ENCODE data around the gene DIP2C.

The DIP2C gene

DNA sequence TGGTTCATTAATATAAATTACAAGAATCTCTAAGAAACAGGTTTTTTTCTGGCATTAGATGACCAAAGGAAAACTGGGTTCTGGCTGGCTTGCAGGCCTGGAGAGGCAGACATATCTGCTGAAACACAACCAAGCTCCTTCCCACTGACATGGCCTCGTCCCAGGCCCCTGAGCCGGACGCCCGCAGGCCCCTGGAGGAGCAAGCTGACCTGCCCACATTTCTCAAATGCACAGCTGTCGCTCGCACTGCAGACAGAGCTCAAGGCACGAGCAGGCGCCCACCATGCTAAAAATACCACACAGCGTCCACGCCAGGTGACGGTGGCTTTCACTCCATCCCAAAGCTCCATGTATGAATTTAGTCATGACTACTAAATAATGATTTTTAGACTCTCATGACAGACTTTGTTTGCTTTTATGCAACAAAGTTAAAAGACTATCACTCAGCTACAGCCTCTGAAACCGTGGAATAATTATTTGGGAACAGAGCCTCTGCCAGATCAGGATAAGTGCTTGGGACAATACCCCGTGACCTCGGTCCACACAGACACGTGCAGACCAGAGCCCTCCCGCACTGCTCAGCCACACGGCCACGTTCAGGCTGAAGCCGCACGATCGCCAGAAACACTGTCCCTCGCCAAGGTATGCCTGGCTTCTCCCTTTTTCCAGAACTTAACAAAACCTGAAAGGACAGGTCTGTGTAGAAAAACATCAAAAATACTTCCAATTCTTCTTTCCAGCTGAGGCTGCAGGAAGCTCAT is 71.1 kb downstream of the DIP2C start:
- no peak overlapping the region for H3K4me3 ChIP-seq (ENCODE audit: low read depth in 1 of 2, low read length in 2 of 2)
- no peak for DNase-seq
- TF ChIP-seq, protein P1, sequence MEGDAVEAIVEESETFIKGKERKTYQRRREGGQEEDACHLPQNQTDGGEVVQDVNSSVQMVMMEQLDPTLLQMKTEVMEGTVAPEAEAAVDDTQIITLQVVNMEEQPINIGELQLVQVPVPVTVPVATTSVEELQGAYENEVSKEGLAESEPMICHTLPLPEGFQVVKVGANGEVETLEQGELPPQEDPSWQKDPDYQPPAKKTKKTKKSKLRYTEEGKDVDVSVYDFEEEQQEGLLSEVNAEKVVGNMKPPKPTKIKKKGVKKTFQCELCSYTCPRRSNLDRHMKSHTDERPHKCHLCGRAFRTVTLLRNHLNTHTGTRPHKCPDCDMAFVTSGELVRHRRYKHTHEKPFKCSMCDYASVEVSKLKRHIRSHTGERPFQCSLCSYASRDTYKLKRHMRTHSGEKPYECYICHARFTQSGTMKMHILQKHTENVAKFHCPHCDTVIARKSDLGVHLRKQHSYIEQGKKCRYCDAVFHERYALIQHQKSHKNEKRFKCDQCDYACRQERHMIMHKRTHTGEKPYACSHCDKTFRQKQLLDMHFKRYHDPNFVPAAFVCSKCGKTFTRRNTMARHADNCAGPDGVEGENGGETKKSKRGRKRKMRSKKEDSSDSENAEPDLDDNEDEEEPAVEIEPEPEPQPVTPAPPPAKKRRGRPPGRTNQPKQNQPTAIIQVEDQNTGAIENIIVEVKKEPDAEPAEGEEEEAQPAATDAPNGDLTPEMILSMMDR (IDR thresholded peaks at IDR 0.05; ENCODE audit: borderline replicate concordance, extremely low read depth, low read length, poor library complexity, severe bottlenecking), result no peak
- TF ChIP-seq EZH2 (IDR thresholded peaks at IDR 0.05; ENCODE audit: borderline replicate concordance, low read depth, low read length, severe bottlenecking), result no peak
- H3K36me3 ChIP-seq (ENCODE audit: insufficient read depth, low read length), result no peaks in the 10 kb centered on the region
- 0 out of 2 replicates have a peak, but pooled peaks cover 6% of the 10 kb centered on the region for H4K20me1 ChIP-seq (ENCODE audit: insufficient read depth, low read length)
- no peaks in the 10 kb centered on the region for H3K4me1 ChIP-seq (ENCODE audit: insufficient read depth, low read length)
- H2AFZ ChIP-seq (ENCODE audit: low read depth, low read length), result no peak overlapping the region
- no peaks in the 10 kb centered on the region for H3K9me3 ChIP-seq (ENCODE audit: insufficient read depth, low read length, severe bottlenecking)
- H3K9ac ChIP-seq (ENCODE audit: low read depth, low read length), result no peak overlapping the region
- H3K27me3 ChIP-seq (ENCODE audit: insufficient read depth, low read length, poor library complexity), result peaks cover 19% of the 10 kb centered on the region
- no peak overlapping the region for H3K27ac ChIP-seq (ENCODE audit: low read length)
- H3K79me2 ChIP-seq (ENCODE audit: insufficient read depth, low read length), result no peaks in the 10 kb centered on the region
- H3K4me2 ChIP-seq (ENCODE audit: insufficient read depth, low read length), result no peak overlapping the region
- ATAC-seq (ENCODE audit: insufficient read depth, low read depth), result no peak

DNA sequence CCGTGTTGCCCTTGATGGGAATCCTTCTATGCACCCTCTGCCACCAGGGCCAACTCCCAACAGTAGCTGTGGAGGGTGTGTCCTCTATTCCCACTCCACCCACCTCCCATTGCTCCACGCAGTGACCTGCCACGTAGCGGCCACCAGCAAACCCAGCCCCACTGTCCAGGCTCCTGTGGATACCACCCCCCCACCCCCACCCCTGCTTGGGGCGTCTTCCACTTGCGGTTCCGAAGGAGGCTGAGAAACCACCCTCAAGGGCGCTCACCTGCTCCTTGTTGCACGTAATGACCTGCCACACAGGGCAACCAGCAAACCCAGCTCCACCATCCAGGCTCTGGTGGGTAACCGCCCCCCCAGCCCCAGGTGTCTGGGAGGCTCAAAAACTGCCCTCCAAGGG is 72.0 kb downstream of the DIP2C start:
- Histone ChIP-seq H3K9ac (ENCODE audit: low read depth, low read length) (no peak overlapping the region), H3K36me3 (ENCODE audit: insufficient read depth, low read length) (no peaks in the 10 kb centered on the region), H3K4me2 (ENCODE audit: insufficient read depth, low read length) (no peak overlapping the region), H3K27me3 (ENCODE audit: insufficient read depth, low read length, poor library complexity) (peaks cover 19% of the 10 kb centered on the region), H3K27ac (ENCODE audit: low read length) (no peak overlapping the region), H2AFZ (ENCODE audit: low read depth, low read length) (no peak overlapping the region), H3K9me3 (ENCODE audit: insufficient read depth, low read length, severe bottlenecking) (no peaks in the 10 kb centered on the region), H4K20me1 (ENCODE audit: insufficient read depth, low read length) (0 out of 2 replicates have a peak, but pooled peaks cover 6% of the 10 kb centered on the region), H3K4me1 (ENCODE audit: insufficient read depth, low read length) (no peaks in the 10 kb centered on the region), H3K79me2 (ENCODE audit: insufficient read depth, low read length) (no peaks in the 10 kb centered on the region), H3K4me3 (ENCODE audit: low read depth in 1 of 2, low read length in 2 of 2) (no peak overlapping the region)
- DNase-seq, result no peak
- no peak for ATAC-seq (ENCODE audit: insufficient read depth, low read depth)
- TF ChIP-seq EZH2 (IDR thresholded peaks at IDR 0.05; ENCODE audit: borderline replicate concordance, low read depth, low read length, severe bottlenecking), result no peak
- TF ChIP-seq, protein P1 (IDR thresholded peaks at IDR 0.05; ENCODE audit: borderline replicate concordance, extremely low read depth, low read length, poor library complexity, severe bottlenecking), result no peak

DNA sequence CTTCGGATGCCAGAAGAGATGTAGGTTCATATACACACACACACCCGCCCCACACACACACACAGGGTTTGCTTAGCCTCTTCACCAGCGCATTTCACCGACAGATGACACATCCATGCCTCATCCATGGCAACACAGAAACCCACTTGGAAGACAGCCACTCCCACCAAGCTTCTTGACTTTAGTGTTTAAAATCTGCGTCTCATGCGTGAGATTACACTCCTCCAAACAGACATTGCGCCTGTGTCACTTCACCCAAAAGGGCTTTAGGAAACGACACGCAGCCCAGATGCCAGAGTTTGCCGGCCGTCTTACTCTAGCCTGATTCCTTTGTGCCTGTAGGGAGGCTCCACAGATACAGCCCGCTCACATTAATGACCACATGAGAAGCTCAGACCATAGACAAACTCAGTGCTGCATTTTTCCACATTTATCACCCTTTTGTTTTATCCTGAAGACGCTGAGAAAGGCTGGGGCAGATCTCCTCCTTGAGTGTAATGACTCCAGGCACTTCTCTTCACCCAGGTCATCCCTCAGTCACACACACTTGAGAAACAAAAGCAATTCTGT is 73.8 kb downstream of the DIP2C start:
- H3K36me3 ChIP-seq (ENCODE audit: insufficient read depth, low read length), result no peaks in the 10 kb centered on the region
- H3K9me3 ChIP-seq (ENCODE audit: insufficient read depth, low read length, severe bottlenecking), result no peaks in the 10 kb centered on the region
- peaks cover 15% of the 10 kb centered on the region for H3K27me3 ChIP-seq (ENCODE audit: insufficient read depth, low read length, poor library complexity)
- H3K4me1 ChIP-seq (ENCODE audit: insufficient read depth, low read length), result no peaks in the 10 kb centered on the region
- no peaks in the 10 kb centered on the region for H3K79me2 ChIP-seq (ENCODE audit: insufficient read depth, low read length)
- no peak overlapping the region for H2AFZ ChIP-seq (ENCODE audit: low read depth, low read length)
- no peak overlapping the region for H3K4me3 ChIP-seq (ENCODE audit: low read depth in 1 of 2, low read length in 2 of 2)
- H4K20me1 ChIP-seq (ENCODE audit: insufficient read depth, low read length), result 0 out of 2 replicates have a peak, but pooled peaks cover 6% of the 10 kb centered on the region
- H3K9ac ChIP-seq (ENCODE audit: low read depth, low read length), result no peak overlapping the region
- TF ChIP-seq, protein P1 (IDR thresholded peaks at IDR 0.05; ENCODE audit: borderline replicate concordance, extremely low read depth, low read length, poor library complexity, severe bottlenecking), result no peak
- TF ChIP-seq EZH2 (IDR thresholded peaks at IDR 0.05; ENCODE audit: borderline replicate concordance, low read depth, low read length, severe bottlenecking), result no peak
- ATAC-seq (ENCODE audit: insufficient read depth, low read depth) (no peak), DNase-seq (no peak)
- H3K4me2 ChIP-seq (ENCODE audit: insufficient read depth, low read length), result no peak overlapping the region
- H3K27ac ChIP-seq (ENCODE audit: low read length), result no peak overlapping the region

Measured in DND-41 (cell line).